SKM-1 (cell line): Measurements from ENCODE around the gene GDI2.
"Not testable (repeated sequence)": the region's sequence is repeated elsewhere in the genome, so short reads cannot be mapped to it uniquely, and the experiment has no call there.

ENCODE experiments used
- DNase-seq: peaks from one replicate; lab custom pipeline; 2025; ENCODE audit not compliant: unreplicated experiment; lab: John Stamatoyannopoulos, UW

GDI2 gene

DNA sequence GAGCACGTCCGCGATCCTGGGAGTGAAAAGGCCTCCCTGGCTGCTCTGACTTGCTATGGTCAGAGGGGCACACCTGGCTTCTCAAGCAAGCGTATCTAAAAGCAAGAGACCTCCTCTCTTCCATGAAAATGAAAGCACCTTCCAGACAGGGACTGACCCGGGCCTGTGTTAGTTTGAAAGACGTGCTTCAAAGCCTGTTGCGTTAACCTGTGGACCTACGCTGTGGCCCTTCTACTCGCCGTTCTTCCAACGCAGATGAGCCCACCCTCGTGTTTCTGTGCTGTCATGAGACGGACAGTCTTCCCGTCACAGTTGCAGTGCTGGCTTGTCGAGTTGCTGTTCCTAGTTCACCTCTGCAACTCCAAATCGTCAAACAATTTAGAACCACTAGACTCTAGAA lies 15.5 kb upstream of the GDI2 start:
- no peak for DNase-seq

DNA sequence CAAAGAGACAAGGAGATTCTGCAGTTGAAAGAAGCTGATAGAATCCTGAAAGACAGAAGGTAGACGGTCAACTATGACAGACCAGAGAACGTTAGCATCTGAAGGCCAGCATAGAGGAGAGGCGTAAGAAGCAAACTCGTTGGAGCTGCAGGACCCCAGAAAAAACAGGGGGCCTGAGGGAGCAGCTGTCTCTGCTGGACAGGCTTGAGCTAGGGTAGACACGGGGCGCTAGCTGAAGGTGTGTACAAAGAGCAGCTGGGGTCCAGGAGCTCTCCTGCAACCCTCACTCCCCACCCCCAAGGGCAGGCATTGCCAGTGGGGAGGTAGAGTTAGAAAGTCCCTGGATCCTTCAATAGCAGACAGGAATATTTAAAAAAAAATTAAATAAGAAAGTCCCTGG lies 14.6 kb upstream of the GDI2 start:
- no peak for DNase-seq

DNA sequence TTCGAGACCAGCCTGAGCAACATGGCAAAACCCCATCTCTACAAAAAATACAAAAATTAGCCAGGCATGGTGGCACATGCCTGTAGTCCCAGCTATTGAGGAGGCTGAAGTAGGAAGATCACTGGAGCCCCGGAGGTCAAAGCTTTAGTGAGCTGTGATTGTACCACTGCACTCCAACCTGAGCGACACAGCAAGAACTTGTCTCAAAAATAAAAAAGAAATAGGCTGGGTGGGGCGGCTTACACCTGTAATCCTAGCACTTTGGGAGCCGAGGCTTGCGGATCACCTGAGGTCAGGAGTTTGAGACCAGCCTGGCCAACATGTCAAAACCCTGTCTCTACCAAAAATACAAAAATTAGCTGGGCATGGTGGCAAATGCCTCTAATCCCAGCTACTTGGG lies 13.3 kb upstream of the GDI2 start:
- DNase-seq = not testable (repeated sequence)

DNA sequence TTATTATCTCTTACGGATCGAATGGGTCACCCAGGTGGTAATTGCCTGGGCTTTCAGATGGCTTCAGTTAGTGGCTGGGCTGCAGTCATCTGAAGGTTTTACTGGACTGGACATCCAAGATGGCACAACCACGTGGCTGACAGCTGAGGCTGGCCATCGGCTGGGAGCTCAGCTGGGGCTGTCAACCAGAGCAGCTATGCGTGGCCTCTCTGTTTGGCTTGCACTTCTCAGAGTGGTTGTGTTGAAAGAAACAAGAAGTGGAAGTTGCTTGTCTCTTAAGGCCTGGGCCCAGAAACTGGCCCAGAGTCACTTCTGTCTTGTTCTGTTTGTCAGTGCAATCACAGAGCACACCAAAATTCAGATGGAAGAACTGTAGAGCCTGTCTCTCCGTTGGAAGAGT lies 5.7 kb upstream of the GDI2 start:
- no peak for DNase-seq

DNA sequence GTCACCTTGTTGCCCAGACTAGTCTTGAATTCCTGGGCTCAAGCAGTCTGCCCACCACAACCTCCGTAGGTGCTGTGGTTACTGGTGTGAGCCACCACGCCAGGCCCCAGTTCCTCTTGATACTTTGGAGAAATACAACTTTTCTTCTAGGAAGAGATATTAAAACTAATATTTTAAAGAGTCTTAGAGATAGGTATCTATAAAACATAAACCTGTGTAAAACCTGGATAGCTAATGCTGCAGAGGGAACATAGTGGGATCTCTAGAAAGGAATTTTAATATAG lies 4.8 kb upstream of the GDI2 start:
- DNase-seq = no peak

DNA sequence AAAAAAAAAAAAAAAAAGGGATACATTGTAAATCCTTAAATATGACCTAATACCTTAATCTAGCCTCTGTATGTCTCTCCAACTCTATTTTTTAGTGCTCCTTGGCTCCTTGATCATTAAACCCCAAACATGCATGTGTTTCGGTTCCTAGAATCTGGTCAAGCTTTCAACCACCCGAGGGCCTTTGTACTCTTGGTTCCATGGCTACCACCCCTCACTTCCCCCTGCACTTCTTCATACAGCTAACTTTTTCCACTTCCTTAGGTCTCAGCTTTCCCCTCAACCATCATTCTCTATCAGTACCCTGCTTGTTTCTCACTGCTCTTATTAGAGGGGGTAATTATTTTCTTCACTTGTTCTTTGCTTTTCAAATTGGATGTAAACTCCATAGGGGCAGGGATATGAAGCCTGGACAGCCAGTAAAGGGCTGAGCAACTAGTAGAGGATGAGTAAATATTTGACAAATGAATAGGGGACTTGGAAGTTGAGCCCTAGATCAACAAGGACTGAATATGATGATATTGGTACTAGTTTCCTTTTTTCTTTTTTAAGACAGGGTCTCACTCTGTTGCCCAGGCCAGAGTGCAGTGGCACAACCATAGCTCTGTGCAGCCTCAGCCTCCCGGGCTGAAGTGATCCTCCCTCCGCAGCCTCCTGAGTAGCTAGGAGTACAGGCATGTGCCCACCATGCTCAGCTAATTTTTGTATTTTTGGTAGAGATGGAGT lies 4.3 kb upstream of the GDI2 start:
- DNase-seq = no peak

DNA sequence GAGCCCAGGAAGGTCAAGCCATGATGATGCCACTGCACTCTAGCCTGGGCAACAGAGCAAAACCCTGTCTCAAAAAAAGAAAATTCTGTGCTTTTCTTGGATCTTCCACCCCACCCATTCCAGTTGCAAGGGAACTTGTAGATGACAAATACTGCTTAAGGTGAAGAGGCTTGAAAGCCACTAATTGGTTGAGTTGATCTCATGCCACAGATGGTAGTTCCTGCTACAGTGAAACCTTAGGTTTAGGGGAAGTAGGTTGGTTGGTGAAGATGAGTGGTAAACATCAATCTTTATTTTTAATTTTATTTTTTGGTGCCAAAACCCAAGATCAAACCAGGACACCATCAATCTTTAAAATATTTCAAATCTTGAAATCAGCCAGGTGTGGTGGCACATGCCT lies 2.9 kb upstream of the GDI2 start:
- DNase-seq = no peak

DNA sequence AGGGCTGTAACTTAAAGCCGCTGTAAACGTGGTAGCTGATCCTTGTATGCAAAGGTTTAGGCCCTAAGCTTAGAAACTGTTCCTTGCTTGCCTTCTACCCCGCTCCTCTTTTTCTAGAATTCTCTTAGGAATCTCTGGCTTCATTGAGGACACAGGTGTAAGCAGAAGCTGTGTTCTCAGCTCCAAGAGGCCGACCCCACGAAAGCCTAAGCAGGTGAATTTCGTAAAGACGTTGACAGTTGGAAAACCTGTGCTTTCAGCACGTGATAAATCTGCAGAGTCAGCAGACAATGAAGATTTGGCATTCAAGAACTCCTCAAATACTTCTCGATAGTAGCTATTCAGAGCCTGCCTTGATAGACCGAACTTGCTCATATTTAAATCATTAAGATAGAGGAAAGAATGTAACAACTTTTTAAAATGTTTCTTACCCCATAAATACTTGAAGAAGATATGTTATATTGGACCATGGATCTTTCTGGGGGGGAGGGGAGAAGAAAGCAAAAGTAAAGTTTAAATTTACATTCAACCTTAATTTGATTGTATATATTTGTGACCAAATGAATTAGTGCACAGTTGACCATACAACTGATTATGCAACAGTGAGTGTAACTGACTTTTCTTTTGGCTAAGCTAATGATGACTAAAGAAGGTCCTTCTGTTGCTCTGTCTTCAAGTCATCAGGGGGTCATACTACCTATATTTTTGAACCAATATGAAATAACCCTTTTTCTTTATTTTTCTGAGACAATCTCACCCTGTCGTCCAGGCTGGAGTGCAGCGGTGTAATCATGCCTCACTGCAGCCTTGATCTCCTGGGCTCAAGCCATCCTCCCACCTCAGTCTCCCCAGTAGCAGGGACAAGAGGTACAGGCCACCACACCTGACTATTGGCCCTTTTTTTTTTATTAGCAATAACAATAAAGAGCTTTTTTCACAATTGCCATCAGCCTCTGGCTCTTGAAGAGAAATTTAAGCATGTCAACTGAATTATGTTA lies 1.2 kb upstream of the GDI2 start:
- no peak for DNase-seq

DNA sequence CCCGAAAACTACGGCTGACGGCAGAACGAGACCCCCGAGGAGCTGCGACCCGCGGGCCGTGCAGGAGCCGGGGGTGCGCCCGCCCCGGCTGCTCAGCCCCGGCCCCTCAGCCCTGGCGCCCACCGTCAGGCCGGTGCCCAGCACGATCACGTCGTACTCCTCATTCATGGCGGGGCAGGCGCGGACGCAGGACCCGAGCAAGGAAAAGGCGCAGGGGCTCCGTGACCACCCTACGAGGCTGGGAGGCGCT lies 218 bp downstream of the GDI2 start:
- no peak for DNase-seq

DNA sequence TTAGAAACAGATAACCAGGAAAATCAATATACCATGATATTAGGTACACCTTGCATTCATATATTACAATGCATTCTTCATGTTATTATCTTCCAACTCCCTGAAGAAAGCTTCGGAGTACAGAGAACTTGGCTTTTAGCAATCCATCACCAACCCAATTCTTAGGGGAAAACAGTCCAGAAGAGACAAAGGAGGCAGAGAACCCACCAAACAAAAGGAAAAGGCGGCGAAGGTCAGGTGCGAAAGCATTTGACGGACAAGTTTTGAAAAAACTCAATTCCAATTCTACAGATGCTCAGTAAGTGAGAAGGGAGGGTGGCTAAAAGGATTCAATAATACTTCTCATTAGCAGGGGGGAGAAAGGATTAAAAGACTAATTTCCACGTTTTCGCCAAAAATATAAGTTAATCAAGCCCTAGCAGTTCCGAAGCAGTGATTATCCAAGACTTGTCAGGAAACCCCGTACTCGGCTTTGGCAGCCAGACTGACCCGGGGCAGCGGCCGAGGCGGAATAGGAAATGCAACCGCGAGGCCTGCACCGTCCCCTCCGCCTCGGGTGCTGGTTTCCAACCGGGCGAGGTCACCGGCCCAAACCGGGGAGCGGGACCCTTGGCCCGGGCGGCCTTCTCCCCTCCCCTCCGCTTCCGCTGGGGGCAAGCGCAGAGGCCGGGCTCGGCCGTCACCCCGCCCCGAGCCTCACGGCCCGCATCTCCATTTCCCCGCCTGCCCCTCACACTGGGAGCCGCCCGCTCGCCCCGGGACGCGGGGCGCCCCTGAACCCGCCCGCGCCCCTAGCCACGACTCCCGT lies 747 bp downstream of the GDI2 start:
- DNase-seq = no peak

DNA sequence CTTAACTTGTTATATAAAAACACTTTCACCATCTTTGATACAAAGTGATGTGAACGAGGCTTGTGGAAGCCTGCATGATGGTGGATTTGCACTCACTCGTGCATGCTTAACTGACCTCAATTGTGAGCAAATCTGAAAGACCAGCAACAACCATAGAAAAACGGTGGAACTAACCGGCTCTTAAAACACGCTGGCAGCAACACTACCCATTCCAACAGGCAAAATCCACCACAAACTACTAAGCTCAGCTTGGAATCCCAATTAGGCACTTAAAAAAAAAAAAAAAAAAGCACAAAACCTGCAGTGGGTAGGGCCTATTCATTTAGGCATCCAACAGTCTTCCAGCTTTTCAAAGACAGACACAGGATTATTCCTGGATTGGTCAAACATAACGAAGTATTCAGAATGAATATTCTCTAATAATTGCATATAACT lies 1.8 kb downstream of the GDI2 start:
- no peak for DNase-seq

DNA sequence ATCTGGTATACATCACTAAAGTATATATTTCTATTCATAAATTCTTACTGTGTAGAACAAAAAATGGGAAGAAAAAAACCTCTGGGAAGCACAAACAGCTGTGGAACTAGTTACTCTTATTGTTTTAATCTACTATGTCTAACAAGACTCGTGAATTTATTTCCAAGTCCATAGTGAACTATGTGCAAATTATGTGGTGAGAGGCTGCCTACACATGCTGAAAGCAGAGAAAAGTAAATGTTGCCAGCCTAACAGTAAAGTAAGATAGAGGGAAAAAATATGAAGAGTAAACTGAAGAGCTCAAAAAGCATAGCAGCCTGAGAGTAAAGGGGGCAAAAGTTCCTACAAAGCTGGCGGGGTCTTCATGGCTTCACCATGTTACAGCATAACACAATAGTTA lies 3.0 kb downstream of the GDI2 start:
- no peak for DNase-seq

DNA sequence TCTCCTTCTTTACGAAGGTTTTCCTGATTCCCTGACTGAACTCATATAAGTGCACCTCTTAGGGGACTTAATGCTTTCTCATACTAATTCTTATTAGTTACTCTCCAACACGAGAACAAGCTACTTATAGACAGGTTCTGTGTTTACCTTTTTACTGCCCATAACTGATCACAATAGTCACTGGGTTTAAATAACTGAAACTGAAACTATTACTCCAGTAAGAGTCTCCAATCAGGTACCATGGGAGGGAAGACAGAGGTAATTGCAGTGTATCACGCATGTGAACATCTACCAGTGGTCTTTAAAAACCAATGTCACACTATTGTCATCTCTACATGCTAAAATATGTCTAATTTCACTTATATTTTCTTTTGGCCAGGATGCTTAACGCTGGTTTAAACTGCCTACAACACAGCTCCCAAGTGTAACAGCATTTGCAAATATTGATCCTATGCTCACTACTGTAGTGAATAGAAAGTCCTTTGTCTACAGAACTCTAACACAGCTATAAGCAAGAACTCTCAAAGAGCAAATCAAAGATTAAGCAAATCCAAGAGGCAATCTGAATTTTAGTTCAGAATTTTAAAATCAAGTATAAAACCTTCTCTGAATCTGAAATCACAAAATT lies 3.6 kb downstream of the GDI2 start:
- no peak for DNase-seq

DNA sequence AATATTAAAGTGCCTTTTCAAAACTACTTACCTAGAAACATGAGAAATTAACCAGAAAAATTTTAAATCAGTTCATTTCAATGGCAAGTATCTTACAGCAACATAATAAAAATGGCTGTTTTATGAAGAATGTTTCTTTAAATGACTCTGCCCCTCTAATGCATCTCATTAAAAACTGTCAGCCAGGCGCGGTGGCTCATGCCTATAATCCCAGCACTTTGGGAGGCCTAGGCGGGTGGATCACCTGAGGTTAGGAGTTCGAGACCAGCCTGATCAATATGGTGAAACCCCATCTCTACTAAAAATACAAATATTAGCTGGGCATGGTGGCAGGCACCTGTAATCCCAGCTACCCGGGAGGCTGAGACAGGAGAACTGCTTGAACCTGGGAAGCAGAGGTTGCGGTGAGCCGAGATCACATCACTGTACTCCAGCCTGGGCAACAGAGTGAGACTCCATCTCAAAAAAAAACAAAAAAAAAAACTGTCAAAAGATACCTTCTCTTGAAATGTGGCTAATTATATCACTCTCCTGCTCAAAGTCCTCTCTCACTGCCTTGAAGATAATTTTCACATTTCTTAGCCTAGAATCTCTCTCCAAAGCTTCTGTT lies 4.3 kb downstream of the GDI2 start:
- not testable (repeated sequence) for DNase-seq

DNA sequence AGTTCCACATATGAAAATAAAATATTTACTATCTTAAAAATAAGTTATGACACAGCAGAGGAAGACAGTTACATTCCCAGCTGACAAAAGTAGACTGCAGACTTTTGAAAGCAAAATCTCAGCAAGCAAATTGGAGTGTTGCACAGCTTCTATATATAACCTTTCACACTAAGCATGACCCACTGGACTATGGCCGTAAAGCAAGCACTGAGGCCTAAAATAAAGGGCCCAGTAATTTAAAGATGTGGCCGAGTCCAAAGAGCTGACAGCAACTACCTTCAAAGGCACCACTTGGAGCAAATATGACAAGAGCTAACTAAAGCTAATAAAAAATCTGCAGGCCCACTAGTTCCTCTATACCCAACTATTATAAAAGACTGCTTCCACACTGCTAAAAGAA lies 6.5 kb downstream of the GDI2 start:
- DNase-seq = no peak

DNA sequence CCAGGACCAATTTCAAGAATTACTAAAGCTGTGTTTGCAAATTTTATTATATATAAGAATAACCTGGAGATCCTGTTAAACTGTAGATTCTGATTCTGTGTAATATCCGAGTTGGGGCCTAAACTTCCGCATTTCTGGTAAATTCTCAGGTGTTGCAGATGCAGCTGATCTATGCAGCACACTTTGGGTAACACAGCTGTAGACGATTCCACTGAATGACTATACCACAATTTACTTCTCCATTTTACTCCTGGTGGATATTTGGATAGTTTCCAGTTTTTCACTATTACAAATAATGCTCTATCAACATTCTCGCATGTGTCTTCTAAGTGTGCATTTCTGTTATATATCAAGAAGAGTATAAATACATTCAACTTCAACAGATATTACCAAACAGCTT lies 7.5 kb downstream of the GDI2 start:
- DNase-seq = no peak

DNA sequence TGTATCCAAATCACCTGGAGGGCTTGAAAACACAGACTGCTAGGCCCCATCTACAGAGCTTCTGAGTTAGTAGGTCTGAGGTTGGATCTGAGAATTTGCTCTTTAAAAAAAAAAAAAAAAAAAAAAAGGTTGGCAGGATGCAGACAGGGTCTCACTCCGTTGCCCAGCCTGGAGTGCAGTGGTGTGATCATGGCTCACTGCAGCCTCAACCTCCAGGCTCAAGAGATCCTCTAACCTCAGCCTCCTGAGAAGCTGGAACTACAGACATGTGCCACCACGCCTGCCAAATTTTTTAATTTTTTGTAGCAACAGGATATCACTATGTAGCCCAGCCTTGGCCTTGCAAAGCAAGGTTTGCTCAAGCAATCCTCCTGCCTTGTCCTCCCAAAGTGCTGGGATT lies 8.0 kb downstream of the GDI2 start:
- no peak for DNase-seq

DNA sequence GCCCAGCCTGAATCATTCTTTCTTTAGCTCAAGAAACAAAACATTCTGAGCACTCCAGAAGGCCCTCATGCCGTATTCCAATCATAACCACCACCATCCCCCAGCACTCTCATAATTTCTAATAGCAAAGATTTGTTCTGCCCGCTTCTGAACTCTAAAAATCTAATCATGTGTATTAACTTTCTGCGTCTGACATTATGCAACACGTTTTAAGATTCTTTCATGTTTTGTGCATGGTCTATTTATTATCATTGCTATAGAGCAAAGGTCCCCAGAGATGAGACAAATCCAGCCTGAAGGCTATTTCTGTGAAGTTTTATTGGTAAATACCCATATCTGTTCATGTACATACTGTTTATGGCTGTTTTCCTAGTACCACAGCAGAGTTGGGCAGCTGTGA lies 8.8 kb downstream of the GDI2 start:
- DNase-seq = no peak

DNA sequence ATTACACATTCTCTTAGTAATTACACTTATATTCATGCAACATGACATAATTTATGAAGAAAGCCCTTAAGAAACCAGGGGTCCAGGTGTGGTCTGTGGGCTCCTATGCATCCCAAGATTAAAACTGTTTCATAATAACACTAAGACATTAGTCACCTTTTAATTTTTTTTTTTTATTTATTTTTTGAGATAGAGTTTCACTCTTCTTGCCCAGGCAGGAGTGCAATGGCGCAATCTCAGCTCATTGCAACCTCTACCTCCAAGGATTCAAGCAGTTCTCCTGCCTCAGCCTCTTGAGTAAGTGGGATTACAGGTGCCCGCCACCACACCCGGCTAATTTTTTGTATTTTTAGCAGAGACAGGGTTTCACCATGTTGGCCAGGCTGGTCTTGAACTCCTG lies 12.5 kb downstream of the GDI2 start:
- DNase-seq = no peak

DNA sequence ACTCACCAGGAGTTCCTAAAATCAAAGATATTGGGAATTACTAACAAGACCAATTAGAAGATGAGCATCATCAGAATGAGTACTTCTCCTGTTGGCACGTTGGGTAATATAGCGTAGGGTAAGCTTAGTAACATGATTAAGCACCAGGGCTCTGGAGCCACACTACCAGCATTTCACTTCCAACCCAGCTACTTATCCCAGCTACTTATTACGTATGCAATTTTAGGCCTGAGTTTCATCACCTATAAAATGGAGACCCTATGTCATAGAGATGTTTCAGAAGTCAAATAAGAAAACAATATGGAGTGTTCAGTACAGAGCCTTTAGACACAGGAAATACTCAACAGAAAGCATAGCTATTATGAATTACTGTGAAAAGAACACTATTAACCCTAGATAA lies 19.0 kb downstream of the GDI2 start:
- DNase-seq = no peak

DNA sequence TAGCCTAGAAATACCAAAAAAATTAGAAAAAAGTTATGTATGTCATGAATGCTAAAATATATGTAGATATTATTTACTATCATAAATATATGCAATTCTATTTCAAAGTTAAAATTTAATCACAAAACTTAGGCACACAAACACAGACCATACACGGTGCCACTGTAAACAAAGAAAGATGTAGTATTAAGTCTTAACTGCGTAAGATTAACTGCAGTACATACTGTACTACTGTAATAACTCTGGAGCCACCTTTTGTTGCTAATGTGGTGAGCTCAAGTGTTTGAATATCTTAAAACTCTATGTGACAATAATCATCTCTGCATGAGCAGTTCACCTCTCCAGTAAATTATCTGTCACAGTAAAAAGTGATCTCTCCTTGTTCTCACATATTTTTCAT lies 23.6 kb downstream of the GDI2 start:
- no peak for DNase-seq
